ENCODE results near the gene NRXN3.

The NRXN3 gene

GRCh38 chr14:79712302-79712950 lies 1542.3 kb downstream of the NRXN3 start:
- DNase-seq (ENCODE audit: low spot score) = no peak
- no peak for TF ChIP-seq CTCF (IDR thresholded peaks at IDR 0.05; ENCODE audit: extremely low read depth, missing control alignments)

- no peak for DNase-seq (ENCODE audit: low spot score)
- TF ChIP-seq CTCF (IDR thresholded peaks at IDR 0.05; ENCODE audit: extremely low read depth, missing control alignments) = no peak
These were observed 1551.4 kb downstream of the NRXN3 start for GRCh38 chr14:79721399-79722084.

DNA sequence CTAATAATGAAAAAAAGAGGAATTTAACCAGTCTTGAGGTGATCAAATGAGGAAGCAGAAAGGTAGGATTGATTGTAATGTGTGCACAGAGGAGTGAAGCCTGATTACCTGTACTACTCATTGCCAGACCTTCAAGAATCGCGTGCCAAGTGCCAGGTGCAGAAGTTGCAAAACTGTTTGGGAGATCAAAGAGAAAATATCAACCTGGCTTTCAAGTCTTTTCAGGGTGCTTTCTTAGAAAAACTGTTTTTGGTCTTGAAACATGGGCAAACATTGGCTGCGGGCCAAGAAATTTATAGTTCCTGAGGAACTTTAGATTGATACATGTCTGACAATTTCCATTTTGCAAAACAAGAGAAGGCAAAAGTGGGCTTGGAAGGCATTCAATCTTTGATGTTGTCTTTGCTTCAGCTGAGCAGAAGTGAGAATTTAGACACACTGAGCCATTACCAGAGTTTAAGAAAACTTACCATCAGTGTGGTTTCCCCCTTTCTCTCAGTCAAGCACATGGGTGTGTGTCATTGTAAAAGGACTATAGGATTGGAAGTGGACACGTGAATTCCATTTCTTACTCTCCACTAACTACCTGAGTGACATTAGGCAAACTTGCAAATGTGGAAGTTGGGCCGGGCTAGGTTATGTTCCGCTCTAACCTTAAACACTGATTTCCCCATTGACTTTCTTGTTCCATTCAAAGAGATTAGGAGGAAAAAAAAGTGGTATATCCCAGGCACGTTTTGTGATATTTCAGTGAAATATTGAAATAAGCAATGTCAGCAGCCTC lies 1555.0 kb downstream of the NRXN3 start:
- no peak for DNase-seq (ENCODE audit: low spot score)
- TF ChIP-seq CTCF (IDR thresholded peaks at IDR 0.05; ENCODE audit: extremely low read depth, missing control alignments) = no peak

GRCh38 chr14:79727900-79728299 lies 1557.7 kb downstream of the NRXN3 start:
- TF ChIP-seq CTCF (IDR thresholded peaks at IDR 0.05; ENCODE audit: extremely low read depth, missing control alignments) = no peak

GRCh38 chr14:79728331-79728730 lies 1558.2 kb downstream of the NRXN3 start:
- DNase-seq (ENCODE audit: low spot score) = no peak
- no peak for TF ChIP-seq CTCF (IDR thresholded peaks at IDR 0.05; ENCODE audit: extremely low read depth, missing control alignments)

More at GRCh38 chr14:79727900-79728299, 1557.7 kb downstream of the NRXN3 start:
- DNase-seq (ENCODE audit: low spot score) = no peak

GRCh38 chr14:79729731-79730130 lies 1559.6 kb downstream of the NRXN3 start:
- no peak for DNase-seq (ENCODE audit: low spot score)
- no peak for TF ChIP-seq CTCF (IDR thresholded peaks at IDR 0.05; ENCODE audit: extremely low read depth, missing control alignments)

GRCh38 chr14:79730196-79730595 lies 1560.0 kb downstream of the NRXN3 start:
- no peak for TF ChIP-seq CTCF (IDR thresholded peaks at IDR 0.05; ENCODE audit: extremely low read depth, missing control alignments)
- DNase-seq (ENCODE audit: low spot score) = no peak

All from GM20000 (cell line).